ENCODE measurements around the gene DNHD1.
A peak's percentile ranks its signal among the peaks of the same experiment; 100 is the strongest.

The DNHD1 gene

GRCh38 chr11:6608011-6608410, 110.9 kb downstream of the DNHD1 start:
- H3K4me3 ChIP-seq (ENCODE audit: low read depth in 1 of 2, low read length in 2 of 2): peak overlapping the region in 1 of 2 donors; percentile 26
- no peaks in the 10 kb centered on the region for H3K9me3 ChIP-seq (ENCODE audit: control insufficient read depth in 1 of 2, low read length in 2 of 2)
- H3K27ac ChIP-seq (ENCODE audit: low read length): peak overlapping the region; percentile 98
- H3K4me1 ChIP-seq (ENCODE audit: control insufficient read depth in 1 of 2, insufficient read depth in 2 of 2, low read length in 2 of 2): peaks cover 36 to 67% of the 10 kb centered on the region in 2 donors
- H3K36me3 ChIP-seq (ENCODE audit: control insufficient read depth in 1 of 2, insufficient read depth in 2 of 2, low read length in 2 of 2): peaks cover 36 to 38% of the 10 kb centered on the region in 2 donors
- H3K27me3 ChIP-seq (ENCODE audit: low read depth, low read length): no peaks in the 10 kb centered on the region

- Histone ChIP-seq H3K27ac (ENCODE audit: low read length) (peak overlapping the region; percentile 98), H3K36me3 (ENCODE audit: control insufficient read depth in 1 of 2, insufficient read depth in 2 of 2, low read length in 2 of 2) (peaks cover 36 to 38% of the 10 kb centered on the region in 2 donors), H3K9me3 (ENCODE audit: control insufficient read depth in 1 of 2, low read length in 2 of 2) (no peaks in the 10 kb centered on the region), H3K27me3 (ENCODE audit: low read depth, low read length) (no peaks in the 10 kb centered on the region), H3K4me3 (ENCODE audit: low read depth in 1 of 2, low read length in 2 of 2) (no peak overlapping the region), H3K4me1 (ENCODE audit: control insufficient read depth in 1 of 2, insufficient read depth in 2 of 2, low read length in 2 of 2) (peaks cover 41 to 72% of the 10 kb centered on the region in 2 donors)
Observed at GRCh38 chr11:6608726-6609501, 111.8 kb downstream of the DNHD1 start.

GRCh38 chr11:6609502-6610015, 112.5 kb downstream of the DNHD1 start:
- Histone ChIP-seq H3K27me3 (ENCODE audit: low read depth, low read length) (no peaks in the 10 kb centered on the region), H3K4me3 (ENCODE audit: low read depth in 1 of 2, low read length in 2 of 2) (no peak overlapping the region), H3K4me1 (ENCODE audit: control insufficient read depth in 1 of 2, insufficient read depth in 2 of 2, low read length in 2 of 2) (peaks cover 41 to 72% of the 10 kb centered on the region in 2 donors), H3K27ac (ENCODE audit: low read length) (peak overlapping the region; percentile 98), H3K36me3 (ENCODE audit: control insufficient read depth in 1 of 2, insufficient read depth in 2 of 2, low read length in 2 of 2) (peaks cover 38% of the 10 kb centered on the region in 2 donors), H3K9me3 (ENCODE audit: control insufficient read depth in 1 of 2, low read length in 2 of 2) (no peaks in the 10 kb centered on the region)

- Histone ChIP-seq H3K4me1 (ENCODE audit: control insufficient read depth in 1 of 2, insufficient read depth in 2 of 2, low read length in 2 of 2) (peaks cover 37 to 66% of the 10 kb centered on the region in 2 donors), H3K27me3 (ENCODE audit: low read depth, low read length) (no peaks in the 10 kb centered on the region), H3K36me3 (ENCODE audit: control insufficient read depth in 1 of 2, insufficient read depth in 2 of 2, low read length in 2 of 2) (peaks cover 48% of the 10 kb centered on the region in 2 donors), H3K27ac (ENCODE audit: low read length) (peak overlapping the region; percentile 79), H3K9me3 (ENCODE audit: control insufficient read depth in 1 of 2, low read length in 2 of 2) (no peaks in the 10 kb centered on the region), H3K4me3 (ENCODE audit: low read depth in 1 of 2, low read length in 2 of 2) (peak overlapping the region; percentile 75 to 77)
Observed at GRCh38 chr11:6610591-6610990, 113.5 kb downstream of the DNHD1 start.

GRCh38 chr11:6611092-6611962, 114.2 kb downstream of the DNHD1 start:
- Histone ChIP-seq H3K9me3 (ENCODE audit: control insufficient read depth in 1 of 2, low read length in 2 of 2) (no peaks in the 10 kb centered on the region), H3K36me3 (ENCODE audit: control insufficient read depth in 1 of 2, insufficient read depth in 2 of 2, low read length in 2 of 2) (peaks cover 54 to 55% of the 10 kb centered on the region in 2 donors), H3K27me3 (ENCODE audit: low read depth, low read length) (no peaks in the 10 kb centered on the region), H3K4me1 (ENCODE audit: control insufficient read depth in 1 of 2, insufficient read depth in 2 of 2, low read length in 2 of 2) (peaks cover 32 to 58% of the 10 kb centered on the region in 2 donors), H3K4me3 (ENCODE audit: low read depth in 1 of 2, low read length in 2 of 2) (peak overlapping the region; percentile 75 to 77), H3K27ac (ENCODE audit: low read length) (peak overlapping the region; percentile 79)

- Histone ChIP-seq H3K9me3 (ENCODE audit: control insufficient read depth in 1 of 2, low read length in 2 of 2) (no peaks in the 10 kb centered on the region), H3K27ac (ENCODE audit: low read length) (peak overlapping the region; percentile 79), H3K36me3 (ENCODE audit: control insufficient read depth in 1 of 2, insufficient read depth in 2 of 2, low read length in 2 of 2) (peaks cover 57 to 60% of the 10 kb centered on the region in 2 donors), H3K4me3 (ENCODE audit: low read depth in 1 of 2, low read length in 2 of 2) (peak overlapping the region; percentile 75 to 77), H3K27me3 (ENCODE audit: low read depth, low read length) (no peaks in the 10 kb centered on the region), H3K4me1 (ENCODE audit: control insufficient read depth in 1 of 2, insufficient read depth in 2 of 2, low read length in 2 of 2) (peaks cover 29 to 53% of the 10 kb centered on the region in 2 donors)
Observed at GRCh38 chr11:6611963-6612212, 114.8 kb downstream of the DNHD1 start.

GRCh38 chr11:6612213-6613041, 115.3 kb downstream of the DNHD1 start, which contains the start of gene TAF10:
Gene TAF10, minus strand, starts transcription at chr11:6612216. Its CDS starts 27 bp downstream, at chr11:6612189.
- H3K27me3 ChIP-seq (ENCODE audit: low read depth, low read length): no peaks in the 10 kb centered on the region
- peak within 1 kb of the TSS; percentile 75 to 77 for H3K4me3 ChIP-seq (ENCODE audit: low read depth in 1 of 2, low read length in 2 of 2)
- H3K4me1 ChIP-seq (ENCODE audit: control insufficient read depth in 1 of 2, insufficient read depth in 2 of 2, low read length in 2 of 2): peaks cover 27 to 52% of the 10 kb centered on the region in 2 donors
- peaks cover 59 to 64% of the 10 kb centered on the region in 2 donors for H3K36me3 ChIP-seq (ENCODE audit: control insufficient read depth in 1 of 2, insufficient read depth in 2 of 2, low read length in 2 of 2)
- H3K9me3 ChIP-seq (ENCODE audit: control insufficient read depth in 1 of 2, low read length in 2 of 2): no peaks in the 10 kb centered on the region
- peak within 1 kb of the TSS; percentile 97 for H3K27ac ChIP-seq (ENCODE audit: low read length)

GRCh38 chr11:6613496-6613895, 116.4 kb downstream of the DNHD1 start:
- H3K9me3 ChIP-seq (ENCODE audit: control insufficient read depth in 1 of 2, low read length in 2 of 2): no peaks in the 10 kb centered on the region
- H3K4me3 ChIP-seq (ENCODE audit: low read depth in 1 of 2, low read length in 2 of 2): peak overlapping the region in 1 of 2 donors; percentile 62
- H3K36me3 ChIP-seq (ENCODE audit: control insufficient read depth in 1 of 2, insufficient read depth in 2 of 2, low read length in 2 of 2): peaks cover 48 to 56% of the 10 kb centered on the region in 2 donors
- no peaks in the 10 kb centered on the region for H3K27me3 ChIP-seq (ENCODE audit: low read depth, low read length)
- peak overlapping the region; percentile 97 for H3K27ac ChIP-seq (ENCODE audit: low read length)
- peaks cover 26 to 52% of the 10 kb centered on the region in 2 donors for H3K4me1 ChIP-seq (ENCODE audit: control insufficient read depth in 1 of 2, insufficient read depth in 2 of 2, low read length in 2 of 2)

GRCh38 chr11:6614446-6614845, 117.4 kb downstream of the DNHD1 start:
- no peak overlapping the region for H3K4me3 ChIP-seq (ENCODE audit: low read depth in 1 of 2, low read length in 2 of 2)
- H3K27ac ChIP-seq (ENCODE audit: low read length): no peak overlapping the region
- peaks cover 39 to 47% of the 10 kb centered on the region in 2 donors for H3K36me3 ChIP-seq (ENCODE audit: control insufficient read depth in 1 of 2, insufficient read depth in 2 of 2, low read length in 2 of 2)
- H3K27me3 ChIP-seq (ENCODE audit: low read depth, low read length): no peaks in the 10 kb centered on the region
- H3K9me3 ChIP-seq (ENCODE audit: control insufficient read depth in 1 of 2, low read length in 2 of 2): no peaks in the 10 kb centered on the region
- H3K4me1 ChIP-seq (ENCODE audit: control insufficient read depth in 1 of 2, insufficient read depth in 2 of 2, low read length in 2 of 2): peaks cover 25 to 45% of the 10 kb centered on the region in 2 donors

GRCh38 chr11:6615046-6615445, 118.0 kb downstream of the DNHD1 start:
- peaks cover 29 to 39% of the 10 kb centered on the region in 2 donors for H3K4me1 ChIP-seq (ENCODE audit: control insufficient read depth in 1 of 2, insufficient read depth in 2 of 2, low read length in 2 of 2)
- H3K4me3 ChIP-seq (ENCODE audit: low read depth in 1 of 2, low read length in 2 of 2): no peak overlapping the region
- no peaks in the 10 kb centered on the region for H3K9me3 ChIP-seq (ENCODE audit: control insufficient read depth in 1 of 2, low read length in 2 of 2)
- H3K36me3 ChIP-seq (ENCODE audit: control insufficient read depth in 1 of 2, insufficient read depth in 2 of 2, low read length in 2 of 2): peaks cover 33 to 41% of the 10 kb centered on the region in 2 donors
- no peaks in the 10 kb centered on the region for H3K27me3 ChIP-seq (ENCODE audit: low read depth, low read length)
- H3K27ac ChIP-seq (ENCODE audit: low read length): no peak overlapping the region
